GM19193 (cell line): ENCODE results near the gene PRKCE.

Experiments used
- POLR2A ChIP-seq: IDR thresholded peaks from 4 replicates; pipeline ENCODE4 v1.6.1; 2011; ENCODE audit not compliant: insufficient read depth, insufficient read length; ENCODE audit errors: extremely low read depth

The PRKCE gene

GRCh38 chr2:46097714-46098480 lies 446.4 kb downstream of the PRKCE start:
- TF ChIP-seq POLR2A = no peak

GRCh38 chr2:46098621-46099062 lies 447.2 kb downstream of the PRKCE start:
- TF ChIP-seq POLR2A = no peak

- no peak for TF ChIP-seq POLR2A
These were observed 450.2 kb downstream of the PRKCE start for GRCh38 chr2:46101557-46102220.

- TF ChIP-seq POLR2A = no peak
These were observed 455.2 kb downstream of the PRKCE start for GRCh38 chr2:46106690-46107089.

- no peak for TF ChIP-seq POLR2A
These were observed 463.5 kb downstream of the PRKCE start for GRCh38 chr2:46114996-46115395.

GRCh38 chr2:46116150-46116549 lies 464.7 kb downstream of the PRKCE start:
- no peak for TF ChIP-seq POLR2A

GRCh38 chr2:46116553-46116991 lies 465.1 kb downstream of the PRKCE start:
- no peak for TF ChIP-seq POLR2A

- TF ChIP-seq POLR2A = no peak
These were observed 465.9 kb downstream of the PRKCE start for GRCh38 chr2:46117379-46117778.

- TF ChIP-seq POLR2A = no peak
These were observed 466.5 kb downstream of the PRKCE start for GRCh38 chr2:46117994-46118393.

GRCh38 chr2:46118656-46119371 lies 467.3 kb downstream of the PRKCE start:
- TF ChIP-seq POLR2A = no peak

GRCh38 chr2:46119453-46119852 lies 468.0 kb downstream of the PRKCE start:
- no peak for TF ChIP-seq POLR2A

GRCh38 chr2:46120792-46121555 lies 469.5 kb downstream of the PRKCE start:
- no peak for TF ChIP-seq POLR2A

- no peak for TF ChIP-seq POLR2A
These were observed 471.0 kb downstream of the PRKCE start for GRCh38 chr2:46122318-46122976.

- TF ChIP-seq POLR2A = no peak
These were observed 471.5 kb downstream of the PRKCE start for GRCh38 chr2:46123013-46123412.

- TF ChIP-seq POLR2A = no peak
These were observed 474.3 kb downstream of the PRKCE start for GRCh38 chr2:46125798-46126197.

GRCh38 chr2:46126571-46126970 lies 475.1 kb downstream of the PRKCE start:
- TF ChIP-seq POLR2A = no peak
